ENCODE results near the gene LONP1. TPM values are rescaled to one million over a fixed set of nuclear protein-coding genes. Genes with fewer than 3 reads are reported as not detected.

LONP1 gene
- total and polyA plus RNA-seq, 2 experiments from 2014 or later, result 110 to 151 TPM

GRCh38 chr19:5686647-5687359 is 33.1 kb downstream of the LONP1 start:
- Histone ChIP-seq H3K4me1 (ENCODE audit: low read depth) (no peaks in the 10 kb centered on the region), H3K36me3 (peaks cover 5% of the 10 kb centered on the region), H3K9me3 (ENCODE audit: low read depth) (no peaks in the 10 kb centered on the region), H3K27ac (peak overlapping the region; percentile 19), H3K4me3 (peak overlapping the region; percentile 53), H3K27me3 (no peaks in the 10 kb centered on the region)
- TF ChIP-seq CTCF (IDR thresholded peaks at IDR 0.05; ENCODE audit: low read depth, low read length), result peak; percentile 80
- DNase-seq (ENCODE audit: low read depth in 1 of 2, low spot score in 1 of 2), result peak; percentile 96 to 98

GRCh38 chr19:5686326-5686646 is 33.7 kb downstream of the LONP1 start:
- no peak for TF ChIP-seq CTCF (IDR thresholded peaks at IDR 0.05; ENCODE audit: low read depth, low read length)
- H3K4me1 ChIP-seq (ENCODE audit: low read depth), result no peaks in the 10 kb centered on the region
- no peaks in the 10 kb centered on the region for H3K9me3 ChIP-seq (ENCODE audit: low read depth)
- no peaks in the 10 kb centered on the region for H3K27me3 ChIP-seq
- DNase-seq (ENCODE audit: low read depth in 1 of 2, low spot score in 1 of 2), result no peak
- H3K27ac ChIP-seq, result peak overlapping the region; percentile 19
- peak overlapping the region; percentile 53 for H3K4me3 ChIP-seq
- H3K36me3 ChIP-seq, result no peaks in the 10 kb centered on the region

DNA sequence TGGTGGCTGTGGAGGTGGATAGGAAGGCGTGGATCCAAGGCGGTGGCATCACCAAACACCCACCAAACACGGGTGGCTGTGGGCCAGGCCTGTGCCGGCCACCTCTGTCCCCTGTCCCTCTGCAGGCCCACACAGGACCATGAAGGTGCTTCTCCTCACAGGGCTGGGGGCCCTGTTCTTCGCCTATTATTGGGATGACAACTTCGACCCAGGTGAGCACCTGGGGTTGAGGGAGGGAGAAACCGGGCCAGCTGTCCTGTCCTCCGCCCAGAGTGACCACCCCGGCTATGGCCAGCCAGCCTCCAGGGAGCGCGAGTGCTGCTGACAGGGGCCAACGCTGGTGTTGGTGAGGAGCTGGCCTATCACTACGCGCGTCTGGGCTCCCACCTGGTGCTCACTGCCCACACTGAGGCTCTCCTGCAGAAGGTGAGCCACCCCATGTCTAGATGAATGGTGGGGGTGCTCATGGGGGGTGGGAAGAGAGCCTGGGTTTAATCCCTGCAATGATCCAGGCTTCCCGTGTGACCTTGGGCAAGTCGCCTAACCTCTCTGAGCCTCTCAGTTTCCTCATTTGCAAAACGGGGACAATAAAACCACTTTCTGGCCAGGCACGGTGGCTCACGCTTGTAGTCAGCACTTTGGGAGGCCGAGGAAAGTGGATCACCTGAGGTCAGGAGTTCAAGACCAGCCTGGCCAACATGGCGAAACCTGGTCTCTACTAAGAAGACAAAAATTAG is 35.1 kb downstream of the LONP1 start:
- Histone ChIP-seq H3K4me3 (no peak overlapping the region), H3K27me3 (no peaks in the 10 kb centered on the region), H3K36me3 (no peaks in the 10 kb centered on the region), H3K4me1 (ENCODE audit: low read depth) (no peaks in the 10 kb centered on the region), H3K9me3 (ENCODE audit: low read depth) (no peaks in the 10 kb centered on the region), H3K27ac (no peak overlapping the region)
- no peak for TF ChIP-seq CTCF (IDR thresholded peaks at IDR 0.05; ENCODE audit: low read depth, low read length)
- DNase-seq (ENCODE audit: low read depth in 1 of 2, low spot score in 1 of 2), result no peak

GRCh38 chr19:5683177-5683886 is 36.6 kb downstream of the LONP1 start:
- no peaks in the 10 kb centered on the region for H3K36me3 ChIP-seq
- H3K9me3 ChIP-seq (ENCODE audit: low read depth), result no peaks in the 10 kb centered on the region
- no peak for DNase-seq (ENCODE audit: low read depth in 1 of 2, low spot score in 1 of 2)
- TF ChIP-seq CTCF (IDR thresholded peaks at IDR 0.05; ENCODE audit: low read depth, low read length), result no peak
- no peak overlapping the region for H3K27ac ChIP-seq
- H3K4me1 ChIP-seq (ENCODE audit: low read depth), result peaks cover 5% of the 10 kb centered on the region
- no peak overlapping the region for H3K4me3 ChIP-seq
- no peaks in the 10 kb centered on the region for H3K27me3 ChIP-seq

DNA sequence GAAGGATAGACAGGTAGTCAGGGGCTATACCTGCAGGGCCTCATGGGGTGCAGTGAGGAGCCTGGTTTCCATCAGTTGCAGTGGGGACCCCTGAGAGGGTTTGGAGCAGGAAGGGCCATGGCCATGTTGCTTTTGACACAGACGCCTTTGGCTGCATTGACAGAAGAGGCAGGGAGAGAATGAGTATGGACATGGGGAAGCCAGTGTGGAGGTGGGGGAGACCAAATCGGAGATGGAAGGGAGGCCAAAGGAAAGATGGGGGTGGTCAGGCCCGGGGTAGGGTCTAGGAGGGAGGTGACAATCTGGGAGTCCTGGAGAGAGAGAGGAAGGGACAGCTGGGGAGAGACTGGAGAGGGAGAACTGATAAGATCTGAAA is 37.9 kb downstream of the LONP1 start:
- Histone ChIP-seq H3K4me3 (no peak overlapping the region), H3K4me1 (ENCODE audit: low read depth) (peaks cover 5% of the 10 kb centered on the region), H3K9me3 (ENCODE audit: low read depth) (no peaks in the 10 kb centered on the region), H3K36me3 (no peaks in the 10 kb centered on the region), H3K27ac (no peak overlapping the region), H3K27me3 (no peaks in the 10 kb centered on the region)
- no peak for DNase-seq (ENCODE audit: low read depth in 1 of 2, low spot score in 1 of 2)
- no peak for TF ChIP-seq CTCF (IDR thresholded peaks at IDR 0.05; ENCODE audit: low read depth, low read length)
